Peyer's patch (tissue), 4 donors: ENCODE data around the gene ZKSCAN2.

Experiments
- CTCF ChIP-seq, 6 experiments: fragments of 450-650 bp in 4 of 6; fragments of 200-600 bp in 2 of 6; sonication (generic) in 1 of 6; IDR thresholded peaks; one replicate each; pipeline ENCODE4 v1.5.1; 2017 to 2019; ENCODE audit warnings: antibody characterized with exemption in 6 of 6, mild to moderate bottlenecking in 3 of 6, moderate library complexity in 1 of 6
- POLR2A ChIP-seq, 2 donors: fragments of 450-650 bp; IDR thresholded peaks; one replicate each; pipeline ENCODE4 v1.5.1; 2017; ENCODE audit warnings: antibody characterized with exemption in 2 of 2, mild to moderate bottlenecking in 2 of 2, moderate library complexity in 2 of 2

- TF ChIP-seq CTCF (IDR thresholded peaks at IDR 0.05), result no peak
- no peak for TF ChIP-seq POLR2A (IDR thresholded peaks at IDR 0.05)
Measured at GRCh38 chr16:25217112-25217511, 40.5 kb downstream of the ZKSCAN2 start.
